GM12875 (cell line): ENCODE data around the gene PACRG.

ENCODE experiments used
- H3K4me3 ChIP-seq: one replicate; pipeline ENCODE4 v1.5.1; 2011; ENCODE audit warnings: low read depth, low read length, control low read depth
- TF ChIP-seq, protein P1 (sequence below): IDR thresholded peaks from 2 replicates; pipeline ENCODE4 v1.5.1; 2011; ENCODE audit warnings: low read depth, mild to moderate bottlenecking, control low read depth, inconsistent platforms, low read length, moderate library complexity, borderline replicate concordance; ENCODE audit not compliant: insufficient read depth

Gene PACRG

GRCh38 chr6:162728706-162729105 is 932 bp downstream of the PACRG start:
- no peak overlapping the region for H3K4me3 ChIP-seq
- TF ChIP-seq, protein P1, sequence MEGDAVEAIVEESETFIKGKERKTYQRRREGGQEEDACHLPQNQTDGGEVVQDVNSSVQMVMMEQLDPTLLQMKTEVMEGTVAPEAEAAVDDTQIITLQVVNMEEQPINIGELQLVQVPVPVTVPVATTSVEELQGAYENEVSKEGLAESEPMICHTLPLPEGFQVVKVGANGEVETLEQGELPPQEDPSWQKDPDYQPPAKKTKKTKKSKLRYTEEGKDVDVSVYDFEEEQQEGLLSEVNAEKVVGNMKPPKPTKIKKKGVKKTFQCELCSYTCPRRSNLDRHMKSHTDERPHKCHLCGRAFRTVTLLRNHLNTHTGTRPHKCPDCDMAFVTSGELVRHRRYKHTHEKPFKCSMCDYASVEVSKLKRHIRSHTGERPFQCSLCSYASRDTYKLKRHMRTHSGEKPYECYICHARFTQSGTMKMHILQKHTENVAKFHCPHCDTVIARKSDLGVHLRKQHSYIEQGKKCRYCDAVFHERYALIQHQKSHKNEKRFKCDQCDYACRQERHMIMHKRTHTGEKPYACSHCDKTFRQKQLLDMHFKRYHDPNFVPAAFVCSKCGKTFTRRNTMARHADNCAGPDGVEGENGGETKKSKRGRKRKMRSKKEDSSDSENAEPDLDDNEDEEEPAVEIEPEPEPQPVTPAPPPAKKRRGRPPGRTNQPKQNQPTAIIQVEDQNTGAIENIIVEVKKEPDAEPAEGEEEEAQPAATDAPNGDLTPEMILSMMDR, result no peak

- H3K4me3 ChIP-seq, result no peak overlapping the region
These were observed 2.7 kb downstream of the PACRG start for GRCh38 chr6:162730502-162730901.

GRCh38 chr6:162733489-162733888 is 5.7 kb downstream of the PACRG start:
- H3K4me3 ChIP-seq, result no peak overlapping the region
- TF ChIP-seq, protein P1, result no peak

More at GRCh38 chr6:162730502-162730901, 2.7 kb downstream of the PACRG start:
- TF ChIP-seq, protein P1, result no peak

DNA sequence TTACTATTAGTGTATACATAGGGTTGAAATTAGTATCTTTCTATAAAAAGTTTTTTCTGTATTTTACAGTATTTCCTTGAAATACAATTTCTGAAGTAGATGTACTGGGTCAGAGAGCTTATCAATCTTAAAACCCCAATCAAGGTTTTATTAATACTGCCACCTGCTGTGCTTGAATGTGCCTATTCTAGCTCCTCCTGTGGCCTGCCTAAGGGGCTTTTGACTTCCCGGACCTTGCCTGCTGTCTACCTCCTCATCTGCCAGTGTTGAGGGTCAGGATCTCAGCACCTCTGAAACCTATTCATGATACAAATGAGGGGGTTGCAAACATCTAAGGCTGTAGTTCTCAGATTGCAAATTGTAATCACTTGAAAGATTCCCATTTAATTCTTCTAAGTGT is 9.2 kb downstream of the PACRG start:
- no peak overlapping the region for H3K4me3 ChIP-seq
- TF ChIP-seq, protein P1, result no peak

DNA sequence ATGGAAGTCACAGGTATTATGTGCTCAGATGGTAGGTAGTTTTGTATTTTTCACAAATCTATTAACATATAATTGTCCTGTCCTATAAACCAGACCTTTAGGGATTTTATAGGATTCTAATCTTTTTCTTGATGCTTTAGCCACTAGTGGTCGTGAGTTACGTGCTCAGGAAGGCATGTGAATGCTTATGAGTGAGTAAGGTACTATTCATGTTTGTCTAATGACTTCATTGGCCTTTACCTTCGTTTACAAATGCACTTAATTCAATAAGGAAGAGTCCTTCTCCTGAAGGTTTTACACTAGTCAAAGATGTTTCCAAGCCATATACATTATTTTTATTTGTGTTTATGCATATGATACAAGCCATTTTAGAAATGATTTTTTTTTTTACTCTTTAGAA is 23.0 kb downstream of the PACRG start:
- H3K4me3 ChIP-seq, result no peak overlapping the region
- TF ChIP-seq, protein P1, result no peak

- TF ChIP-seq, protein P1, result no peak
- no peak overlapping the region for H3K4me3 ChIP-seq
These were observed 23.6 kb downstream of the PACRG start for GRCh38 chr6:162751211-162751859.

- TF ChIP-seq, protein P1, result no peak
- H3K4me3 ChIP-seq, result no peak overlapping the region
These were observed 26.0 kb downstream of the PACRG start for GRCh38 chr6:162753775-162754174.
